Osteocyte (in vitro differentiated cells): ENCODE measurements around the gene PACS2. TPM values are rescaled to one million over a fixed set of nuclear protein-coding genes. Genes with fewer than 3 reads are reported as not detected.
"Not testable (repeated sequence)": the region's sequence is repeated elsewhere in the genome, so short reads cannot be mapped to it uniquely, and the experiment has no call there.

Experiments
- DNase-seq: peaks from one replicate; pipeline ENCODE4 v3.0.0; 2021; ENCODE audit warnings: mixed read lengths; ENCODE audit not compliant: unreplicated experiment; ENCODE audit errors: extremely low spot score
- H3K27ac Mint-ChIP-seq: one replicate; pipeline ENCODE4 v1.8.0; 2021; ENCODE audit warnings: mild to moderate bottlenecking, mixed read lengths; ENCODE audit not compliant: unreplicated experiment
- H3K27me3 Mint-ChIP-seq: one replicate; pipeline ENCODE4 v1.8.0; 2021; ENCODE audit warnings: mixed read lengths; ENCODE audit not compliant: unreplicated experiment
- H3K36me3 Mint-ChIP-seq: one replicate; pipeline ENCODE4 v1.8.0; 2021; ENCODE audit warnings: mixed read lengths; ENCODE audit not compliant: unreplicated experiment
- H3K4me1 Mint-ChIP-seq: one replicate; pipeline ENCODE4 v1.8.0; 2021; ENCODE audit warnings: mixed read lengths; ENCODE audit not compliant: unreplicated experiment
- H3K4me3 Mint-ChIP-seq: one replicate; pipeline ENCODE4 v1.8.0; 2021; ENCODE audit warnings: mild to moderate bottlenecking, moderate library complexity, mixed read lengths; ENCODE audit not compliant: unreplicated experiment
- H3K9me3 Mint-ChIP-seq: one replicate; pipeline ENCODE4 v1.8.0; 2021; ENCODE audit warnings: mixed read lengths; ENCODE audit not compliant: unreplicated experiment
- CTCF ChIP-seq: fragments of 200-600 bp; sonication (generic); IDR thresholded peaks from 2 replicates; pipeline ENCODE4 v1.5.0; 2021; ENCODE audit warnings: antibody characterized with exemption, mild to moderate bottlenecking, moderate library complexity
- total RNA-seq: library from RNA; stranded (reverse); gene quantifications from 2 replicates; pipeline ENCODE4 v1.2.1, GENCODE V29; 2021

The PACS2 gene
- total RNA-seq, 1 donor from 2014 or later: 115 TPM

GRCh38 chr14:105334383-105335230 is 20.1 kb downstream of the PACS2 start:
- no peak for TF ChIP-seq CTCF
- peaks cover 24% of the 10 kb centered on the region for H3K4me1 Mint-ChIP-seq
- H3K36me3 Mint-ChIP-seq: peaks cover 3% of the 10 kb centered on the region
- no peaks in the 10 kb centered on the region for H3K27me3 Mint-ChIP-seq
- H3K27ac Mint-ChIP-seq: no peak overlapping the region
- no peak for DNase-seq
- no peaks in the 10 kb centered on the region for H3K9me3 Mint-ChIP-seq
- no peak overlapping the region for H3K4me3 Mint-ChIP-seq

GRCh38 chr14:105335231-105335542 is 20.6 kb downstream of the PACS2 start:
- not testable (repeated sequence) for H3K27me3 Mint-ChIP-seq, H3K9me3 Mint-ChIP-seq, H3K36me3 Mint-ChIP-seq, DNase-seq, H3K27ac Mint-ChIP-seq, H3K4me3 Mint-ChIP-seq
- peaks cover 23% of the 10 kb centered on the region for H3K4me1 Mint-ChIP-seq

- Mint-ChIP-seq H3K36me3 (peaks cover 3% of the 10 kb centered on the region), H3K27me3 (no peaks in the 10 kb centered on the region), H3K4me3 (no peak overlapping the region), H3K9me3 (no peaks in the 10 kb centered on the region), H3K4me1 (peaks cover 17% of the 10 kb centered on the region), H3K27ac (no peak overlapping the region)
- no peak for TF ChIP-seq CTCF
- no peak for DNase-seq
These were observed 21.4 kb downstream of the PACS2 start for GRCh38 chr14:105335735-105336476.

GRCh38 chr14:105336477-105337287 is 22.1 kb downstream of the PACS2 start:
- peaks cover 14% of the 10 kb centered on the region for H3K4me1 Mint-ChIP-seq

More at GRCh38 chr14:105336477-105337287, 22.1 kb downstream of the PACS2 start:
- Mint-ChIP-seq H3K36me3 (peaks cover 2% of the 10 kb centered on the region), H3K9me3 (no peaks in the 10 kb centered on the region), H3K27me3 (no peaks in the 10 kb centered on the region), H3K4me3 (no peak overlapping the region), H3K27ac (no peak overlapping the region)
- no peak for DNase-seq
- no peak for TF ChIP-seq CTCF
